Measurements from ENCODE around the gene EIF5AL1.
"Not testable (repeated sequence)": the region's sequence is repeated elsewhere in the genome, so short reads cannot be mapped to it uniquely, and the experiment has no call there.

GRCh38 chr10:79509934-79510508 is 2.3 kb upstream of the EIF5AL1 start:
- TF ChIP-seq MYNN (IDR thresholded peaks at IDR 0.05); MYNN (CRISPR knock-in tag; IDR thresholded peaks at IDR 0.05); CBX2 (IDR thresholded peaks at IDR 0.05; ENCODE audit: insufficient read depth, low read length, poor library complexity, severe bottlenecking); ILK (tag; IDR thresholded peaks at IDR 0.05; ENCODE audit: borderline replicate concordance, low read depth); ZFX (CRISPR knock-in tag; IDR thresholded peaks at IDR 0.05); CTCF (IDR thresholded peaks at IDR 0.05 in 2 of 3, conservative IDR thresholded peaks at IDR 0.05 in 1 of 3; ENCODE audit: insufficient read depth in 2 of 3, low read depth in 1 of 3, low read length in 3 of 3); POLR2AphosphoS5 (IDR thresholded peaks at IDR 0.05; ENCODE audit: control insufficient read depth, insufficient read depth, low read depth, low read length); CHD7 (IDR thresholded peaks at IDR 0.05; ENCODE audit: low read depth, low read length); TBP (optimal IDR thresholded peaks at IDR 0.05; ENCODE audit: low read depth, low read length); MEF2D (tag; conservative IDR thresholded peaks at IDR 0.05; ENCODE audit: low read depth); ARID2 (IDR thresholded peaks at IDR 0.05); BACH1 (tag; IDR thresholded peaks at IDR 0.05); IRF2 (CRISPR knock-in tag; IDR thresholded peaks at IDR 0.05); HNRNPH1 (optimal IDR thresholded peaks at IDR 0.05; ENCODE audit: low read depth, low read length); ZNF280B (CRISPR knock-in tag; IDR thresholded peaks at IDR 0.05): not testable (repeated sequence)
